ENCODE results near the gene CPB2.

The CPB2 gene

GRCh38 chr13:46043647-46044046, 61.2 kb downstream of the CPB2 start:
- no peak for DNase-seq

DNA sequence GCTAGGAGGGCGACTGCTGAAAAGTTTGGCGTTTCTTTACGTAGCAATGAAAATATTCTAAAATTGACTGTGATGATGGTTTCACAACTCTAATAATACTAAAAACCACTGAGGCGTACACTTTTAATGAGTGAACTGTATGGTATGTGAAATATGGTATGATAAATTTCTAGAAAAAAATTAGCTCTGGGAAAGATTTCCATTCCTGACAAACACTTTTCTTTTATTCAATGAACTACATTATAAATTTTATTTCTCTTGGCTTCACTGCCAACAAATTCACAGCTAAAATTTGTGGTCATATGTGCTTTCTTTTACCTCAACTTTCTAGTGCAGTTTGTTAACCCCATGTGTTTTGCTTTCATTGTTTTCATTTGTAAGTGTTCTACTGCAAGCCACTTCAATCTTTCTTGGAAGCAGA, 63.4 kb downstream of the CPB2 start:
- no peak for DNase-seq

DNA sequence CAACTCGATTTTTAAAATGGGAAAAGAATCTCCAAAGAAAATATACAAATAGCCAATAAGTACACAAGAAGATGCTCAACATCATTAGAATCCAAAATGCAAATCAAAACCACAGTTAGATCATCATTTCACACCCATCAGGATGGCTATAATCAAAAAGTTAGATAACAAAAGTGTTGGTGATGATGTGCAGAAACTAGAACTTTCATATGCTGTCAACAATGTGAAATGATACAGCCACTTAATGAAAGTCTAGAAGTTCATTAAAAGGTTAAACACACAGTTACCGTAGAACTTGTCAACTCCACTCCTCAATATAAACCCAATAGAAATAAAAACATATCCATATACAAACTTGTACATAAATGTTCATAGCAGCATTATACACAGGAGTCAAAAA, 64.1 kb downstream of the CPB2 start:
- DNase-seq = no peak

- no peak for DNase-seq
These were observed 65.2 kb downstream of the CPB2 start for GRCh38 chr13:46039411-46040182.

DNA sequence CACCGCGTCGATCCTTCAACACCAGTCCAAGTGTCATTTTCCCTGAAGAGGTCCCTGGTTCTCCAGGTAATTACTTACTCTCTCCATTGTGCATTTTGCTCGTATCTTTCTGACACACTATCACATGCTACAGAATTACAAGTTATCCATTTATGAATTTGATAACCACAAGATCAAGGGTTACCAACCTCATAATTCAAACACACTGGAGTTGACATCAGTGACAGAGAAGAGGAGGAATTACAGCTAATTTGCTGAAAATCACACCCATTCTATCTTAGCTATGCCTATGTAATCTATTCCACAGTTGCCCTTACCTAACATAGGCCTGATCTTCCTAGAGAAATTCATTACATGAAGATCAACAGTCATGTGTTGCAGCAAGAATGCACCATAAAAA, 66.5 kb downstream of the CPB2 start:
- no peak for DNase-seq

DNA sequence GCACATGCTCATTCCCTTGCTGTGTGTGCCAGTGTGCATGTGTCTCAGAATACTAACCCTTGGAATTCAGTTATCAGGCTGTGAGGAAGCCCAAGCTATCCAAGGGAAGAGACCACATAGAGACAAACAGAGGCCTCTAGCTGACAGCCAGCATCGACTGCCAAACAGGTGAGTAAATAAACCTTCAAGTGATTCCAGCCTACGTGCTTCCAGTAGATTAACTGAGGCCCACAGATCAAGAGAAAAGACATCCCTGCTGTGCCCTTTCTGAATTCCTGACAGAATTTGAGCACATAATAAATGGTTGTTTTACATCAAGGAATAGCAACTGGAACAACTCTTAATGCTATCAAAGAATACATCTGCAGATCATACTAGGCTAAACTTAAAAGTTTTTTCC, 69.8 kb downstream of the CPB2 start:
- DNase-seq = no peak

GRCh38 chr13:46032341-46032740, 72.5 kb downstream of the CPB2 start:
- no peak for DNase-seq

- DNase-seq = no peak
These were observed 73.1 kb downstream of the CPB2 start for GRCh38 chr13:46031581-46032263.

DNA sequence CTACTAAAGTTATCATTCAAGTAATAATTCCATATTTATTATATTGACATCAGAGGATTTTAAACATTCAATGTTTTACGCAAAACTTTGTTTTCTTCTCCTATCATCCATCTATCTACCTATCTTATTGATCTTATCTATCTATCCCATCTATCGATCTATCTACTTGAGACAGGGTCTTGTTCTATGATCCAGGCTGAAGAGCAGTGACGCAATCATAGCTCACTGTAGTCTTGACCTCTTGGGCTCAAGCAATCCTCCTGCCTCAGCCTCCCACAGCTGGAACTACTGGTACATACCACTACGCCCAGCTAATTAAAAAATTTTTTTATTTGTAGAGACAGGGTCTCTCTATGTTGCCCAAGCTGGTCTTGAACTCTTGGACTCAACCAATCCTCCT, 79.7 kb downstream of the CPB2 start:
- DNase-seq = no peak

- no peak for DNase-seq
These were observed 82.4 kb downstream of the CPB2 start for GRCh38 chr13:46022481-46022880.

DNA sequence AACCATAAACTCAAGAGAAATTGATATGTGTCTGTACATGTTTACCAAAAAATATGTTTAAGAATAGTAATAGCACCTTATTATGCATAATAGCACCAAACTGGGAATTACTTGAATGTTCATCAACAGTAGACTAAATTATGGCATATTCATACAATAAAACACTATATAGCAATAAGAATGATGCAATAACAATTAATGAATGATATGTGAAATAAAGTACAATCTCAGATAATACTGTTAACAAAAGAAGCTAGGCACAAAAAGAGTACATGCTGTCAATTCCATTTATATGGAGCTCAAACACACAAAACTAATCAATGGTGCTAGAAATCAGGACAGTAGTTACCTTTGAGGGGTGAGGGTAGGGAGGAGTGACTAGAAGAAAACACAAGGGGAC, 88.6 kb downstream of the CPB2 start:
- no peak for DNase-seq

GRCh38 chr13:46015366-46015765, 89.5 kb downstream of the CPB2 start:
- no peak for DNase-seq

- no peak for DNase-seq
These were observed 92.4 kb downstream of the CPB2 start for GRCh38 chr13:46012404-46012803.

GRCh38 chr13:46010148-46010547, 94.7 kb downstream of the CPB2 start:
- DNase-seq = no peak

DNA sequence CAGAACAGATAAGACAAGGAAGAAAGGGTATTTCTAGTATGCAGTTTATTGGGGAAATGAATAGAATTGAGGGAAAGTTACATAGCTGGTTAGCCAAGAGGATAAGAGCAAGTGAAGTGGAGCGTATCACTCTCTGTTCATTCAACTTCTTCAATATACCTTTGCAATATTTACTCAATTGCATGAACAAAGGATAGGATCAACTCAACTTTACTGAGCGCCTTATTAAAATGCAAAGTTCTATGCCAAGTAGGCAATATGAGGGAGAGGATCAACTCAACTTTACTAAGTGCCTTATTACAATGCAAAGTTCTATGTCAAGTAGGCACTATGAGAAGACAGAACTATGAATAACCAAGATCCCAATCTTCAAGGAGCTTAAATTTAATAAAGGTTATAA, 96.2 kb downstream of the CPB2 start:
- DNase-seq = no peak

DNA sequence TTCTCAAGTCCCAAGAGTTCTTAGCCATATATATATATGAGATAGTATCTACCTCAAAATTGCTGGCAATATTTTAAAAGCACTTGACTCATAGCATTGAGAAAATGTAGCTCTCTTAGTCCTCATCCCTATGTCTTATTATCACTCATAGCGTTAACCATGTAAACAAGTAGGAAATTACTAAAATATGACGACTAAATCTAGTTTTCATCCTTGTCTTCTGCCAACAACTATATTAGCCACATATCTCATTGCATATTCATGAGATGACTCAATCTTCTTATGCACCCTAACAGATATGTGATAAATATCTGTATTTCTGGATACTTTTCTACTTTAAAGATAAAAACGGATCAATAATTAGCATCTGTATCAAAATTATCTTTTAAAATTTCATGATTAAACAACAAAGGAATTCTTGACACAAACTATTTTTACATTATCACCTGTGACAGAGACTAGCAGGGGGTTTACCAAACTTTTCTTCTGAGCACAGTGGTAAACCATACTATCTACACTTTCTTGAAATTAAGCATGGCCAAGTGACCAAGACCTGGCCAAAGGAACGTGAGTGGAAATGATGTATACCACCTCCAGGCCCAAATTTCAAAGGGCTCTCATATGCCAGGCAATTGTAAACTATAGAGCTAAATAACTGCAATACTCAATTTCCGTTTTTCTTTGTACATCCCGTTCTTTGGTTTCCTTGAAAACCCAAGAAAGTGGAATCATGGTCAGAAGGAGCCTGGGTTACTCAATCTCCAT, 98.0 kb downstream of the CPB2 start:
- DNase-seq = no peak

DNA sequence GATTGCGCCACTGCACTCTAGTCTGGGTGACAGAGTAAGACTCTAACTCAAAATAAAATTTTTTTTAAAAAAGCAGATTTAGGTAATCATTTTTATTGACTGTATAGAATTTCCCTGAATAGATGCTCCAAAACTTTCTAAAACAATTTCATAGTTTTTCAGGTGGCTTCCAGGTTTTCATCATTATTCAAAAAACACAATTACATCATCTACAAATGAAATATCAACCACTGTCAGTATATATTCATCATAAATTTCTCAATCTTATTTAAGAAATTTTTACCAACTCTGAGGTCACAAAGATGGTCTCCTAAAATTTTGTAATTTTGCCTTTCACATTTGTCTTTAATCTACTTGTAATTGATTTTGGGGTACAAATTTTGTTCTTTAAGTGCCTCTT, 100.3 kb downstream of the CPB2 start:
- DNase-seq = no peak

Measured in NCI-H510A (cell line).